ENCODE measurements around the gene VPS9D1.

- no peak for TF ChIP-seq EP300 (IDR thresholded peaks at IDR 0.05)
- TF ChIP-seq POLR2A (IDR thresholded peaks at IDR 0.05) = no peak
- no peak for TF ChIP-seq CTCF (IDR thresholded peaks at IDR 0.05)
- no peak for TF ChIP-seq POLR2AphosphoS5 (IDR thresholded peaks at IDR 0.05)
Measured at GRCh38 chr16:89711601-89712273, 9.0 kb downstream of the VPS9D1 start.
